Epithelial cell of proximal tubule (primary cell): ENCODE measurements around the gene NEK9. TPM values are rescaled to one million over a fixed set of nuclear protein-coding genes. Genes with fewer than 3 reads are reported as not detected.

Source experiments
- DNase-seq: peaks from one replicate; pipeline ENCODE4 v3.0.0-alpha.2; 2011; ENCODE audit warnings: low read depth
- H3K4me3 ChIP-seq: 2 replicates; pipeline ENCODE4 v1.5.1; 2011; ENCODE audit warnings: low read depth, mild to moderate bottlenecking, low read length
- CTCF ChIP-seq: conservative IDR thresholded peaks from 2 replicates; pipeline ENCODE4 v1.5.1; 2012; ENCODE audit warnings: low read depth, mild to moderate bottlenecking, low read length
- total RNA-seq: library from RNA; depleted of rRNA; stranded (reverse); fragments of >200 nt; gene quantifications from 2 replicates; pipeline ENCODE4 v1.2.3, GENCODE V29; 2015

The NEK9 gene
- total RNA-seq, 1 donor from 2014 or later, result 10.9 TPM

DNA sequence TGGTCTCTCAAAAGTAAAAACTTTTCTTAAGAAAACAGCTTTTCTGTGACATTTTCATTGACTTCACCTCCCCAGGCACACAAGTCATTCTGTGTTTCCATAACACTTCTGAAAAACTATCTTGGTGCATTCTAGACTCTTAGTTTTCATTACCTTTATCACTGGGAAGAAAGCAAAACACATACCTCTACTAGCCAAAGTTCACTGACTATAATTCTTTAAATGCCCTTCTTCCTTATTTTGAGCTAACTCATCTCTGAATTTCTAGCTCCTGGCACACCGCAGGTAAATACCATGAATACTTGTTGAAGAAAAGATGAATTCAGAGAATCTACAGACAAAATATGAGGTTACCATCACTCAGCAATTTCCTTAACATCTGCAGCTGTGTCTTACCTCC, 96.7 kb downstream of the NEK9 start:
- no peak for TF ChIP-seq CTCF
- no peak overlapping the region for H3K4me3 ChIP-seq
- DNase-seq, result no peak

Other genes with a start within 250 kb of the NEK9 start
- 58.6 and 91.8 TPM in 2 replicates for gene DLST, start 245.1 kb downstream of the NEK9 start, total RNA-seq
- 18.7 and 21.3 TPM in 2 replicates for gene RPS6KL1, start 203.8 kb downstream of the NEK9 start, total RNA-seq
- 6.1 and 7.0 TPM in 2 replicates for gene PGF, start 171.5 kb downstream of the NEK9 start, total RNA-seq
- 52.5 and 73.9 TPM in 2 replicates for gene EIF2B2, start 124.1 kb downstream of the NEK9 start, total RNA-seq
- gene MLH3, start 75.6 kb downstream of the NEK9 start, total RNA-seq, result 10.3 and 10.7 TPM in 2 replicates
- 25.9 and 66.1 TPM in 2 replicates for gene ACYP1, start 63.0 kb downstream of the NEK9 start, total RNA-seq
- 1.9 and 2.2 TPM in 2 replicates for gene ZC2HC1C, start 57.4 kb downstream of the NEK9 start, total RNA-seq
- 119 and 122 TPM in 2 replicates for gene TMED10, start 49.6 kb upstream of the NEK9 start, total RNA-seq
- 2.5 and 2.7 TPM in 2 replicates for gene FOS, start 151.8 kb upstream of the NEK9 start, total RNA-seq